Stimulated activated effector memory CD8-positive, alpha-beta T cell treated with anti-CD3 and anti-CD28 coated beads, Interleukin-12 subunit alpha, Interleukin-12 subunit beta, amount 100 ng/mL, for 72 hours (primary cell): ENCODE results near the gene PTPRN2.
"Not testable (repeated sequence)": the region's sequence is repeated elsewhere in the genome, so short reads cannot be mapped to it uniquely, and the experiment has no call there.

Experiments
- ATAC-seq: fragments of 150-1000 bp; cut with Tn5 transposase; 2 replicates; pipeline ENCODE4 v1.10.0; 2021
- DNase-seq, 2 donors: peaks; one replicate each; pipeline ENCODE4 v3.0.0; 2021 to 2022; ENCODE audit warnings: low spot score in 2 of 2
- H3K27ac Mint-ChIP-seq: one replicate; pipeline ENCODE4 v1.8.0; 2022; ENCODE audit warnings: mild to moderate bottlenecking, mixed read lengths
- H3K36me3 Mint-ChIP-seq: one replicate; pipeline ENCODE4 v1.8.0; 2022; ENCODE audit warnings: mild to moderate bottlenecking, mixed read lengths
- H3K4me1 Mint-ChIP-seq: one replicate; pipeline ENCODE4 v1.8.0; 2022; ENCODE audit warnings: mixed read lengths
- H3K4me3 Mint-ChIP-seq: one replicate; pipeline ENCODE4 v1.8.0; 2022; ENCODE audit warnings: mild to moderate bottlenecking, mixed read lengths
- H3K9me3 Mint-ChIP-seq: one replicate; pipeline ENCODE4 v1.8.0; 2022; ENCODE audit warnings: mixed read lengths

PTPRN2 gene

DNA sequence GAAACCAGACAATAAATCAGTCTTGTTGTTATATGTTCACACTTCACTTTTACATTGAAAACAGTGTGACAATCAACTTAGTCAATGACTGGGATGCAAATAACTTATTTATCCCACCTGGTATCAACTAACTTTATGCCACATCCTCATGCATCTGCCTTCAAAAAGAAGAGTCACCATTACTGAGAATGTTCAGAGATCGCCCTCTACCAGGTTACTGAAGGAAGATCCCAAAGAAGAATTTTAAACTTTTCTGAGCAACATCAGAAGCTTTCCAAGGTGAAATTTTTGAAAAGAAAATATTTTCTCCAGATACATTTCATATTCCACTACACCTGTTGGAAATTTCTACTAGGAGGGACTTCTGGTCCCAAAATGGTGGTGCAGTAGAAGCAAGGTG, 359.5 kb downstream of the PTPRN2 start:
- peaks cover 12% of the 10 kb centered on the region for H3K9me3 Mint-ChIP-seq
- H3K4me3 Mint-ChIP-seq, result no peak overlapping the region
- no peaks in the 10 kb centered on the region for H3K4me1 Mint-ChIP-seq
- ATAC-seq, result no peak
- no peak overlapping the region for H3K27ac Mint-ChIP-seq
- no peaks in the 10 kb centered on the region for H3K36me3 Mint-ChIP-seq
- no peak for DNase-seq

DNA sequence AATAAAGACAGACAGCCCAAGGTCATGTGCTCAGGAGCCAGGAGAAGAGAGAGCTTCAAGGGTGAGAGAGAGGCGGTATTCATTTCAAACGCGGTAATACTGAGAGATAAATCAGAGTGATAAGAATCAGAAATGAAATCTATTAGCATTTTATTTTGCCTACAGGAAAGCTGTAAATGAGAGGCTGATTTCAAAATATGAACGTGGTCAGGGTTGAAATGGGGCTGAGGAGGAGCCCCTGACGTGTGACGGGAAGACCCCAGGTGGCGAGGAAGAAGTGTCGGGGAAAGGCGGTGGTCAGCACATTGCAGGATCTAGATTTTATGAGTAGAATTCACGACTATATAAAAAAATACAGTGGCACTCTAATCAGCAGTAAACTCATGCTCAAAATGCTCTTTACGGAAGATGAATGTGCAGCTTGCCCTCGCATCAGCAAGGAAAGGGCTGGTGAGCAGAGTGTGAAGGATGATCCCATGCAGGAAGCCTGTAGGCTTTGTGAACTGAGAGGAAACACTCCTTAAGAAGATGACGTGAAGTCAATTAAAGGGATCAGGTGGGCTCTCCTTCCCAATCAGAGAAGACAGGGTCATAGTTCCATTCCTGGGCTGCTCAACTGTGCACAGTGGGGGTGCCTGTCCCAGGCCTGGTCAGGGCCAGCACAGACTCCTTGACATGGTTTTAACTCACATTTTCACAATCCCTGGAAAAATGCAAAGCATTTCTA, 360.2 kb downstream of the PTPRN2 start:
- ATAC-seq (no peak), DNase-seq (no peak)
- Mint-ChIP-seq H3K27ac (no peak overlapping the region), H3K36me3 (no peaks in the 10 kb centered on the region), H3K4me1 (no peaks in the 10 kb centered on the region), H3K9me3 (peaks cover 12% of the 10 kb centered on the region), H3K4me3 (no peak overlapping the region)

DNA sequence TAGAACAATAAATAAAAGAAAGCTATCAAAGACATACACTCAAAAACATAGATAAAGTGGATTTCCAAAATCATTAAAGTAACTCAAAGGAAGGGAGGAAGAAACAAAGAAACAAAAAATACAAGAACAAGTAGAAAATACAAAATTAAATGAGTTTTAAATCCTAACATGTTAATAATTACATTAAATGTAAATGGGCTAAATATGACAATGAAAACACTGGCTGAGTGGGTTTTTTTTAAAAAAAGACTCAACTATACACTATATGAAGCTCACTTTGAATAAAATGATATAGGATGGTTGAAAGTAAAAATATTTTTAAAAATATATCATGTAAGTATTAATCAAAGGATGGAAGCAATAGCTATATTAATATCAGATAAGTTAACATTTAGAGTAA, 371.4 kb downstream of the PTPRN2 start:
- H3K4me3 Mint-ChIP-seq, result no peak overlapping the region
- no peaks in the 10 kb centered on the region for H3K36me3 Mint-ChIP-seq
- no peaks in the 10 kb centered on the region for H3K4me1 Mint-ChIP-seq
- DNase-seq (no peak), ATAC-seq (no peak)
- H3K9me3 Mint-ChIP-seq, result peaks cover 27% of the 10 kb centered on the region
- H3K27ac Mint-ChIP-seq, result no peak overlapping the region

DNA sequence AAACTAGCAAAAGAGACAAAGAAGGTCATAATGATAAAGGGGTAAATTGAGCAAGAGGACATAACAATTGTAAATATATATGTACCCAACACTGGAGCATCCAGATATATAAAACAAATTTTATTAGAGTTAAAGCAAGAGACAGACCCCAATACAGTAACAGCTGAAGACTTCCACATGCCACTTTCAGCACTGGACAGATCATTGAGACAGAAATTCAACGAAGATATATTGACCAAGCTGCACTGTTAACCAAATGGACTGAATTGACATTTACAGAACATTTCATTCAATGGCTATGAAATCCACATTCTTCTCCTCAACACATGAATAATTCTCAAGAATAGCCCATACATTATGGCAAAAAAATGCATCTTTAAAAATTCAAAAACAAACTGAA, 378.2 kb downstream of the PTPRN2 start:
- Mint-ChIP-seq H3K36me3 (no peaks in the 10 kb centered on the region), H3K27ac (no peak overlapping the region), H3K4me1 (no peaks in the 10 kb centered on the region), H3K9me3 (peaks cover 6% of the 10 kb centered on the region), H3K4me3 (no peak overlapping the region)
- no peak for ATAC-seq
- no peak for DNase-seq

DNA sequence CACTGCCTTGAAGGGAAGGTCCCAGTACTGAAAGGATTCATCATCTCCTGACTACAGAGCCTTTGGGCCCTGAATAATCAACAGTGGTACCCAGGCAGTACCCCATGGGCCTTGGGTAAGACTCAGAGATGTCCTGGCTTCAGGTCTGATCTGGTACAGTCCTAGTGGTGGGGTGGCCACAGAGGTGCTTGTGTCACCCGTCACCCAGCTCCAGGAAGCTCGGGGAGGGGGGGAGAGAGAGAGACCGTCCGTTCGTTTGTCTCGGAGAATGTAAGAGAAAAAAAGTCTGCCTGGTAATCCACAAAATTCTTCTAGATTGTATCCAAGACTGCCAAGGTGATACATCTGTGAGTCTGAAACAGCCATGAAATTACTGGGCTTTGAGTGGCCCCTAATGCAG, 381.3 kb downstream of the PTPRN2 start:
- Mint-ChIP-seq H3K4me3 (no peak overlapping the region), H3K36me3 (no peaks in the 10 kb centered on the region), H3K9me3 (peaks cover 8% of the 10 kb centered on the region), H3K4me1 (no peaks in the 10 kb centered on the region), H3K27ac (no peak overlapping the region)
- no peak for DNase-seq
- no peak for ATAC-seq

DNA sequence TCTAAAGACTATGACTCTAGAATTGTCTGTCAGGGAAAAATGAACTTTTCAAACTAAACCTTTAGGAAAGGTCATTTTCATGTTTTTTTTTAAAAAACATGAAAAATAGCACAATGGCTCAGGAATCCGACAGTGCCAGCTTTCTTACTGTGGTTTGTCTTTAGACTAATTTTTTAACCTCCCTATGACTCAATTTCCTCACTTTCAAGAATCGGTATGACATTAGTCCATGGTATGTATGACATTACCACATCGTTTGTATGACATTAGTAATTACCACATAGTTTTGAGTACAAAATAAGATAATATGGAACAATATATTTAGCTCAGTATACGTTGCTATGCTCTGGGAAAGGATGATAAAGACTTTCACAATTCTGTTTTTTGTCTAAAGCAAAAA, 383.2 kb downstream of the PTPRN2 start:
- Mint-ChIP-seq H3K36me3 (no peaks in the 10 kb centered on the region), H3K4me3 (no peak overlapping the region), H3K27ac (no peak overlapping the region), H3K9me3 (peaks cover 6% of the 10 kb centered on the region), H3K4me1 (no peaks in the 10 kb centered on the region)
- ATAC-seq, result no peak
- no peak for DNase-seq

DNA sequence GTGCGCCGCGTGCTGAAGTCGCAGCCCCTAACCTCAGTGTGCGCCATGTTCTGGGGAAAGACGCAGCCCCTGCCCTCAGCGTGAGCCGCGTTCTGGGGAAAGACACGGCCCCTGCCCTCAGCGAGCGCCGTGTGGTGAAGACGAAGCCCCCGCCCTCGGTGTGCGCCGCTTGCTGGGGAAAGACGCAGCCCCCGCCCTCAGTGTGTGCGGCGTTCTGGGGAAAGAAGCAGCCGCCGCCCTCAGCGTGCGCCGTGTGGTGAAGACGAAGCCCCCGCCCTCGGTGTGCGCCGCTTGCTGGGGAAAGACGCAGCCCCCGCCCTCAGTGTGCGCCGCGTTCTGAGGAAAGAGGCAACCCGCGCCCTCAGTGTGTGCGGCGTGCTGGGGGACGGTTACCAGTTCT, 383.7 kb downstream of the PTPRN2 start:
- H3K36me3 Mint-ChIP-seq, ATAC-seq, H3K4me3 Mint-ChIP-seq, H3K27ac Mint-ChIP-seq, H3K4me1 Mint-ChIP-seq, H3K9me3 Mint-ChIP-seq, DNase-seq: not testable (repeated sequence)

DNA sequence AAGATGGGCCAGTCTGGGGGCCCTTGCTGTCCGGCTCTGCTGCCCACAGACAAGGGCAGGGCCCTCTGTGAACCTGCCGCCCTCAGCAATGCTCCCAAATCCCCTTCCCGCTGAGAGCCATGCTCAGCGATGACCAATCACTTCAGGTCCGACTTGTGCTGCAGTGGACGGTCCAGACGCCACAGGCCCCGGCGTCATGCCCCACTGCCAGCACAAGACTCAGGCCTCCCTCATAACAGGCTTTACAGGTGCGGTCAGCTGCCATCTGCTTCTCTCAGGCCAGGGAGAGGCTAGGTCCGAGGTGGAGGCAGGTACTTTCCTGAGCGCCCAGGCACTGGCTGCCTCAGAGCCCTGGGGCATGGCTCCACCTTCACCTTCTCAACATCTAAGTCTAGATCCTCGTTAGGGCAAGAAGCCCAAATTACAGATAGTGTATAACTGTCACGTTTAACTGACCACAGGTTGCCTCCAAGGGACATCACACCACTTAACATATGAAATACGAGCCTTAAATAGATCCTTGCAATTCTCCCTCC, 393.2 kb downstream of the PTPRN2 start:
- DNase-seq (no peak), ATAC-seq (no peak)
- no peak overlapping the region for H3K4me3 Mint-ChIP-seq
- H3K4me1 Mint-ChIP-seq, result no peaks in the 10 kb centered on the region
- no peak overlapping the region for H3K27ac Mint-ChIP-seq
- H3K9me3 Mint-ChIP-seq, result peaks cover 5% of the 10 kb centered on the region
- no peaks in the 10 kb centered on the region for H3K36me3 Mint-ChIP-seq

DNA sequence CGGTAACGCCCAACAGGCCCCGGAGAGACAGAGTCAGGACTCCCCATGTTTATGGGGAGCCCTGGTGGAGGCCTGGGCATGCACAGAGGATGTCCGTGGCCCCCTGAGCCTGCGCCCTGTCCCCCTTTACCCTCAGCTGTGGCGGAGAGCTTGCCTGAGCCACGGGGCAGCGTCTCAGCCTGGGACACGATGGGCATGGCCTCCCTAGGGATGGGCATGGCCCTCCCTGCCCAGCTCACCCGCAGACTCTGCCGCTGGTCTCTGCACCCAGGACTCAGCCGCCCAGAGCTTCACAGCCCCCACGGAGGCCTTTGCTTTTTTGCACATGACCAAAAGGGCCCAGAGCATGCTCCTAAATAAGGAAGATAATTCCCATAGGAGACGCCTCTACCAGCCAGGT, 394.2 kb downstream of the PTPRN2 start:
- Mint-ChIP-seq H3K27ac (no peak overlapping the region), H3K4me1 (no peaks in the 10 kb centered on the region), H3K4me3 (no peak overlapping the region), H3K9me3 (peaks cover 5% of the 10 kb centered on the region), H3K36me3 (no peaks in the 10 kb centered on the region)
- DNase-seq (no peak), ATAC-seq (no peak)

DNA sequence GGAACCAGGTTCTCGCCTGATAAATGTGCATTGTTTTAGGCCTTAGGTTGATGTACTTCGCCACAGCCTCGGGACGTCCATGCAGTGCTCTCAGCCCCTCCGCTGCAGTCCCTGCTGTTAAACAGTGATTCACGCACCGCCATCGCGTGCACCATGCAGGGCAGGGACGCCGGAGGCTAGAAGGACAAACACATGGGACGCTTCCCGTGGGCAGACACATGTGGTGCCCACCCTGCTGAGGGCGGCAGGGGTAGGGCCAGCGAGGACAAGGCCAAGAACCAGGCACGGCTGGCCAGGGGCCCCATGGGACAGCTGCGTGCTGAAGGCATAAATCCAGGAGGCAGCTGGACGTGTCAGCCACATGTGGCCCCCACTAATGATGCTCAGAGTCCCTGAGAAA, 394.7 kb downstream of the PTPRN2 start:
- Mint-ChIP-seq H3K4me3 (no peak overlapping the region), H3K9me3 (peaks cover 5% of the 10 kb centered on the region), H3K36me3 (no peaks in the 10 kb centered on the region), H3K4me1 (no peaks in the 10 kb centered on the region), H3K27ac (no peak overlapping the region)
- ATAC-seq, result no peak
- no peak for DNase-seq

DNA sequence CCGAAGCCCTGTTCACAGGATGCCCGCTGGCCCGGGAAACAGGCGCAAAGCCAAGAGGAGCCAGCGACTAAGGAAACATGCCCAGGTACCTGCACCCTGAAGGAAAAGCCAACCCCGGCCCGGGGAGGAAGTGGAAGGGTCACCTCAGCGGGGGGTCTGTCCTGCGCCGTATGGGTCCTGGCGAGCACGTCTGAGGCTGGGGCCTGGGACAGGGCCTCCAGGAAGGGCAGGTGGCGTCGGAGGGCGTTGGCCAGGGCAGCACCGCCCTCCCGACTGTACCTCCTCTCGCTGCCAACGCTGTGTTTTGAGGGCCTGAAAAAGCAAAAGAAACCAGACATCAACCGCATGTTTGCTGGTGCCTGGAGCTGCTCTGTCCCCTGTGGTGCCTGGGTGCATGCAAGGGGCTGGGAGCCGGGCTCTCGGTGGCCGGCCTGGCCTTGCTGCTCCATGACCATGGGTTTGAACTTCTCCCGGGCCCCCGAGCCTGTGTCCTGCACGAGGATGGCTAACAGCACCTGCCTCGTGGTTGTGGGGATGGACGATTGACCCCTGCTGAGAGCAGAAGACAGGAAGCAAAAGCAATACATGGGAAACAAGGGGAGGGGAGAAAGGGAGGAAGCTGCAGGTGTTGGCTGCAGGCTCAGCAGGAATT, 395.3 kb downstream of the PTPRN2 start:
- DNase-seq, result no peak
- H3K27ac Mint-ChIP-seq, result no peak overlapping the region

DNA sequence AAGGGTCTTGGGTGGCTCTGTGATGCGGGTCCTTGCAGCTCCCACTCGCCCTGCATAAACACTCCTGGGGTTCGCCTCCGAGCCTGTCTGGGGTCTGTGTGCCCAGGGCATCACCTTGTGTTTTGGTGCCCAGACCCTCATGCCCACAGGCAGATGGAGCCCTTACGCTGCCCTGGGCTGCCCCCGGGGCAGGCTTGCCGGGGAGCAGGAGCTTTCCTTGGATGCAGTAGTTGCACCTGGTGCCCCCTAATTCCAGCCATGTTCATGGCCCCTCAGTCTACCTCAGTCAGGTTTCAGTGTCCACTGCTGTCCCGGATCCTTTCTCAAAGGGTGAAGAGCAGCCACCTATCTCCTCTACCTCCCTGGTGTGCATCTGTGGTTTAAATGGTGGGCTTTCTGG, 396.0 kb downstream of the PTPRN2 start:
- peaks cover 7% of the 10 kb centered on the region for H3K9me3 Mint-ChIP-seq
- H3K36me3 Mint-ChIP-seq, result no peaks in the 10 kb centered on the region
- H3K27ac Mint-ChIP-seq, result no peak overlapping the region
- DNase-seq (no peak), ATAC-seq (no peak)
- H3K4me3 Mint-ChIP-seq, result no peak overlapping the region
- H3K4me1 Mint-ChIP-seq, result no peaks in the 10 kb centered on the region

More for the DNA sequence above, 395.3 kb downstream of the PTPRN2 start:
- no peaks in the 10 kb centered on the region for H3K36me3 Mint-ChIP-seq
- no peak for ATAC-seq
- H3K4me1 Mint-ChIP-seq, result no peaks in the 10 kb centered on the region
- peaks cover 5% of the 10 kb centered on the region for H3K9me3 Mint-ChIP-seq
- no peak overlapping the region for H3K4me3 Mint-ChIP-seq

DNA sequence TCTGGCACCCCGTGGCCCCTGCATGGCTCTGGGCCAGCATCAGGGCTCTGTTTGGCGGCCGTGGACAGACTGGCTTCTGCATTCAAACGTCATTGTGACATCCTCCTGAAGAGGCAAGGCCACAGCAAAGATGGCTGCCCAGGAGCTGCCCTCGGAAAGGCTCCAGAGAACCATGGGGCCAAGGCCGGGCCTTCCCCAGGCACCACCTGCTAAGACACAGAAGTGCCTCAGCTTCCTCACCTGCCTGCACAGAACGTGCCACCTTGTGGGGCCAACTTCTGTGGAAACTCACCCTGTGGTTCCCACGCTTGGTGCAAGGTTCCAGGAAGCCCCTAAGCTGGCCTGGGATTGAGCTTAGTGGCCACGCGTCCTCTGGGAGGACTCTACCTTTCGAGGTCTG, 396.9 kb downstream of the PTPRN2 start:
- no peaks in the 10 kb centered on the region for H3K36me3 Mint-ChIP-seq
- H3K4me1 Mint-ChIP-seq, result no peaks in the 10 kb centered on the region
- no peak for DNase-seq
- peaks cover 8% of the 10 kb centered on the region for H3K9me3 Mint-ChIP-seq
- no peak for ATAC-seq
- H3K4me3 Mint-ChIP-seq, result no peak overlapping the region
- no peak overlapping the region for H3K27ac Mint-ChIP-seq

DNA sequence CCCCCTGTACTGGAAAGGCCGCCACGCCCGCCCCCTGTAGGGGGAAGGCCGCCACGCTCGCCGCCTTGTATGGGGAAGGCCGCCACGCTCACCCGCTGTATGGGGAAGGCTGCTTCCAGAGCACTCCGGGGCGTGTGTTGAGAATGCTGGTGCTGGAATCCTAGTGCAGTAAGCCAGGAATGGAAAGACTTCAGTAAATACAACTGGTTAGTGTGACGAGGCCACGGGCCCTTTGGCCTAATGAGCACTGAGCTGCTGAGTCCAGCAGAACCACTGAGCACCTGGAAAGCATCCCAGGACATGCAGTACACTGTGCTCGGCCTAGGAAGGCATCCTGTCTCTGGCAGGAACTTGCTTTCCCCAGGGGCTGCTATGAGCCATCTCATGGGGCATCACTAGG, 398.9 kb downstream of the PTPRN2 start:
- Mint-ChIP-seq H3K36me3 (no peaks in the 10 kb centered on the region), H3K4me1 (no peaks in the 10 kb centered on the region), H3K4me3 (no peak overlapping the region), H3K27ac (no peak overlapping the region), H3K9me3 (peaks cover 2% of the 10 kb centered on the region)
- no peak for DNase-seq
- ATAC-seq, result no peak

DNA sequence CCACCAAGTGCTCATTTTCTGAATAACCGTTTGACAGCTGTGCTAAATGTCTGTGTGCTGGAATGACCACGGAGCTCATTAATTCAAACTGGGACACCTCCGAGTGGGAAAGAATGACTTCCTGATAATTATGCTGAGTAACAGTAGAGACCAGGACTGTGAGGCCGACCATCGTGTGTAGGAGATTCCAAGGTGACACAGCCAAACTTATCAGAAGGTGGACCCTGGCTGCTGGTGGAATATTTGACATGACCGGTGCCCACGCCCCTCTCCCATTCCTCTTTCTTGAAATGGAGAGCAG, 400.0 kb downstream of the PTPRN2 start:
- peaks cover 7% of the 10 kb centered on the region for H3K9me3 Mint-ChIP-seq
- no peak for DNase-seq
- no peaks in the 10 kb centered on the region for H3K36me3 Mint-ChIP-seq
- no peak overlapping the region for H3K27ac Mint-ChIP-seq
- H3K4me1 Mint-ChIP-seq, result no peaks in the 10 kb centered on the region
- ATAC-seq, result no peak
- no peak overlapping the region for H3K4me3 Mint-ChIP-seq

DNA sequence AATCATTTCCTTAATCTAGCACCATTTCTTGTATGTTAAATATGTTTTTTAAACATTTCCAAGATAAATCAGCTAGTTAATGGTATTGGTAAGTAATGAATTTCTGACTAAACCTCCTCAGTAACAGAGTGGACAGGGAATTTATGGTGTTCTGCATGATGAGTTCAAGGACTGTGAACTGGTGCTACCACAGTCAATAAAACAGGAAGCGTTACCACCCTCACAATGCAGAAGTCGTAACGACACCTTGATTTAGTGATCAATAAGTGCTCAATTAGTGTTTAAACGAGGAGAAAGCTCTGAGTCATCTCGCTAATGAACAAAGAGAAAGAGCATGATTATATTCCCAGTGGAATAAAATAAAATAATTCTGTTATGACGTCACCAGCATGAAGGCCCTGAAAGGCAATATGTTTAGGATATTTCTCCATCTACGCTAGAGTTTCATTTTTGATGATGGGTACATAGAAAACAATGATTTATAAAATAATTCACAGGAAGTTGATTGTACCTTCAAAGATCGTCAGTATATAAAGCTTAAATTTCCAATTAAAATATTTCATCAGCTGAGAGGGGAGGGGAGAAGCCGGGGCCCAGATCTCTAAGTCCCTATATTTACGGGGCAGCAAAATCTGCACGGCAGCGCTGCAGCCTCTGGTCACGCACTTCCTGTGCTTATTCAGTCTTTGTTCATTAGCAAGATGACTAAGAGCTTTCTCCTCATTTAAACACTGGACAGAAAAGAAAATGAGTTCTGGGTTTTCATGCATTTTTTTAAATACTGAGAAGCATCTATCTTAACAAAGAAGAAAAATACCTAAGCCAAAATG, 400.5 kb downstream of the PTPRN2 start:
- ATAC-seq, result no peak
- Mint-ChIP-seq H3K4me3 (no peak overlapping the region), H3K36me3 (no peaks in the 10 kb centered on the region), H3K4me1 (no peaks in the 10 kb centered on the region), H3K27ac (no peak overlapping the region), H3K9me3 (peaks cover 7% of the 10 kb centered on the region)
- no peak for DNase-seq
